H1 (cell line): ENCODE results near the gene PRSS36.

ENCODE experiments used
- RAD21 ChIP-seq, 2 experiments: IDR thresholded peaks in 1 of 2; conservative IDR thresholded peaks in 1 of 2; 2 replicates each; pipeline ENCODE4 v1.6.1; 2011; ENCODE audit warnings: low read depth in 2 of 2, low read length in 2 of 2, improper control_type of control experiment in 1 of 2, inconsistent platforms in 1 of 2, mild to moderate bottlenecking in 1 of 2, moderate library complexity in 1 of 2
- SIRT6 ChIP-seq: IDR thresholded peaks from one replicate; pipeline ENCODE4 v1.7.1; 2012; ENCODE audit warnings: low read length, inconsistent platforms

GRCh38 chr16:31128711-31129567 lies 20.9 kb downstream of the PRSS36 start:
- TF ChIP-seq SIRT6 (no peak), RAD21 (IDR thresholded peaks at IDR 0.05 in 1 of 2, conservative IDR thresholded peaks at IDR 0.05 in 1 of 2; ENCODE audit: low read depth in 2 of 2, low read length in 2 of 2) (no peak)
